GOT3 (cell line): ENCODE results near the gene HNRNPM.
"Not testable (repeated sequence)": the region's sequence is repeated elsewhere in the genome, so short reads cannot be mapped to it uniquely, and the experiment has no call there.

Experiments
- DNase-seq: peaks from one replicate; lab custom pipeline; 2025; ENCODE audit warnings: mixed read lengths; lab: John Stamatoyannopoulos, UW

HNRNPM gene

GRCh38 chr19:8511573-8512101, 66.9 kb downstream of the HNRNPM start:
- DNase-seq: no peak

DNA sequence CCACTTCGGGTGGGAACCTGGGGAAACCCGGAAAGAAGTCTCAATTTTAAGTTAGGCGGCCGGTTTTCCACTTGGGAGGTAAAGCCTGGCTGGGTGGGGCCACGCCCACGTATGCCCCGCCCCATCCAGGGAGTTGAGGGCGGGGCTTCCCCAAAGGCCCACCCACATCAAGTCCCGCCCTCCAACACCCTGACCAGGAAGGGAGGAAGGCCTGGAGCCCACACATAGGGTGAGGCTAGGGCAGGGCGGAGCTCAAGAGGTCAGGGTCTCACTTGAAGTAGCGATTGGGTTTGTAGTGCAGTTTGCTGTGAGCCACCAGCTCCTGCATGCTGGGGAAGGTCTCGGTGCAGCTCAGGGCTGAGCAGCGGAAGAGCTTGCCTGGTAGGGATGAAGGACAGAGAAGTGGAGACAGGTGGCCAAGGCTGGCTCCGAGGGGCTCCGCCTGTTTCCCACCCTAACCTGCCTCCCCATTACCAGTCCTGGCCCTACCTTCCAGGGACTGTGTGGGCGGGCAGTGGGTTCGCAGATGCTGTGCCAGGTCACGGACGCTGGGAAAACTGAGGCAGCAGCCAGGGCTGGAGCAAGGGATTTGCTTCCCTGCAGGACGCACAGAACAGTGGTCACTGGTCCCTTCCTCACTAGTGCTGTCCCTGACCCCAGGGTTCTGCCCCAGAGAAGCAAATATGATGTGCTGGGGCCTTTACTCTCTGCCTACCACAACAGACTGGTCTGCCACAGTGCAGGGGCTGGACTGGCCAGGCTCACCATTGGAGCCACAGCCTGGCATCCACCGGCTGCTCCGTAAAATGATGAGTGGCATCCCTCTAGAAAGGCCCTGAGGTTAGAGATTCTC, 67.6 kb downstream of the HNRNPM start:
- DNase-seq: no peak

- DNase-seq: no peak
Measured at GRCh38 chr19:8513036-8513686, 68.4 kb downstream of the HNRNPM start.

GRCh38 chr19:8513687-8514504, 69.1 kb downstream of the HNRNPM start, which contains the start of gene ZNF414:
TSS of gene ZNF414 (minus strand) at chr19:8514167. CDS start at chr19:8514046, 121 bp downstream.
- peak; percentile 87 for DNase-seq

DNA sequence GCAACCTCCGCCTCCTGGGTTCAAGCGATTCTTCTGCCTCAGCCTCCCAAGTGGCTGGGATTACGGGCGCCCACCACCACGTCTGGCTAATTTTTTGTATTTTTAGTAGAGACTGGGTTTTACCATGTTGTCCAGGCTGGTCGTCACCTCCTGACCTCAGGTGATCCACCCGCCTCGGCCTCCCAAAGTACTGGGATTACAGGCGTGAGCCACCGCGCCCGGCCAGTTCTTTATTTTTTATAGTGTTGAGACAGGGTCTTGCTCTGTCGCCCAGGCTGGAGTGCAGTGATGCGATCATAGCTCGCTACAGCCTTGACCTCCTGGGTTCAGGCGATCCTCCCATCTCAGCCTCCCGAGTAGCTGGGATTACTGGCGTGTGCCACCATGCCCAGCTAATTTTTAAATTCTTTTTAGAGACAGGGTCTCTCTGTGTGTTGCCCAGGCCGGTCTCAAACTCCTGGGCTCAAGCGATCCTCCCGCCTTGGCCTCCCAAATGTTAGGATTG, 69.8 kb downstream of the HNRNPM start:
- DNase-seq: not testable (repeated sequence)

DNA sequence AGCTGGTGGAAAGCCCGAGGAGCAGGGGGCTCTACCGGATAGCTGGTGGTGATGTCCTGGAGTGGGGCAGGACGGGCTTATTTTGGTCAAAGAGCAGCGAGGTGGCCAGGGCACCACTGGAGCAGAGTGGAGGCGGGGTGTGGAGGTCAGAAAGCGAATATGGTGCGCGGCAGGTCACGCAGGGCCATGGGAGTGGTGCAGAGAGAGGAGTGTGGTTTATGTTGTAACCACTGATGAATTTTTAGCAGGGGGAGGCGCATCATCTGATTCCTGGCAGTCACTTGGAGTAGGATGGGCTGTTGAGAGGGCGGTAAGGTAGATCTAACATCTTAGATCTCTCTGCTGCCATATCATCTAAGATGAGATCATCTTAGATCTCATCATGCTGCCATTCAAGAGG, 70.5 kb downstream of the HNRNPM start:
- no peak for DNase-seq

DNA sequence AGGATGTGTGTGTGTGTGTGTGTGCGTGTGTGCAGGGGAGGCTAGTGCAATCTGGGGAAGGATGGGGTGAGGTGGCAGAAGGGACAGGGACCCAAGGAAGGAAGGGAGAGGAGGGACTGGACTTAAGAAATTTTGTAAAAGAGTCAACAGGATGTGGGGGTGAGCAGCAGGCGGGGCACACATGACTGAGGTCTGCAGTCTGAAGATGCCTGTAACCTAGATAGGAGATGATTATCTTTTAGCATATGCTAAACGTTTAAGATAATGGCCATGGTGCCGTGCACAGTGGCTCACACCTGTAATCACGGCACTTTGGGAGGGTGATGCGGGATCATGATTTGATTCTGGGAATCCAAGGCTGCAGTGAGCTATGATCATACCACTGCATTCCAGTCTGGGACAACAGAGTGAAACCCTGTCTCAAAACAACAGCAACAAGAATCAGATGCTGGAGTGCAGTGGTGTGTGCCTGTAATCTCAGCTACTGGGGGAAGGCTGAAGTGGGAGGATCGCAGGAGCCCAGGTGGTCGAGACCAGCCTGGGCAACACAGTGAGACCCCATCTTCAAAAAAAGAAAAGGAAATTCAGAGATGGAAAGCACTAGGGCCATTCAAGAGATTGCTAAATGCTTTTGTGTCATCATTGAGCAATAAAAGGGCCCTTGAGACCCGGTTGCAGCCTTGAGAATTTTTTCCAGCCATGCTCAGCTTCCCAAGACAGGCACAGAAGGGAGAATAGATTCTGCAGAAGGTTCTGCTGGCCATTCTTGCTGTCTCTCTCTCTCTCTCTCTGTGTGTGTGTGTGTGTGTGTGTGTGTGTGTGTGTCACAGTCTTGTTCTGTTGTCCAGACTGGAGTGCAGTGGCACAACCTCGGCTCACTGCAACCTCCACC, 73.0 kb downstream of the HNRNPM start:
- no peak for DNase-seq

DNA sequence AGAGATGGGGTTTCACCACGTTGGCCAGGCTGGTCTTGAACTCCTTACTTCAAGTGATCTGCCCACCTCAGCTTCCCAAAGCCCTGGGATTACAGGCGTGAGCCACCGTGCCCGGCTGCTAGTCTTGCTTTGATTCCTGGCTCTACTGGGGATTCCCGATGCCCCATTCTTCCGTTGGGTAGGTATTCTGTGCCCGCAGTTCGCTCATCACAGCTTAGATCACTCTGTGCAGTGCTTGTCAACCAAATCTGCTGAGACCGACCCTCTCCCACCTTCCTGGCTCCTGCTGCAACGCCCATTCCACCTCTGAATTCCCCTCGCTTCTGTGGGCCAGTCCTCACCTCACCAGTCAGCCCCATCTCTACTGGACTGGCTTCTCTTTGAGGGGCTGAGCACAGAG, 73.8 kb downstream of the HNRNPM start:
- no peak for DNase-seq

- DNase-seq: no peak
Measured at GRCh38 chr19:8519388-8519787, 74.6 kb downstream of the HNRNPM start.

- DNase-seq: no peak
Measured at GRCh38 chr19:8525401-8525684, 80.6 kb downstream of the HNRNPM start.

- peak; percentile 51 for DNase-seq
Measured at GRCh38 chr19:8526345-8527091, 81.7 kb downstream of the HNRNPM start.

DNA sequence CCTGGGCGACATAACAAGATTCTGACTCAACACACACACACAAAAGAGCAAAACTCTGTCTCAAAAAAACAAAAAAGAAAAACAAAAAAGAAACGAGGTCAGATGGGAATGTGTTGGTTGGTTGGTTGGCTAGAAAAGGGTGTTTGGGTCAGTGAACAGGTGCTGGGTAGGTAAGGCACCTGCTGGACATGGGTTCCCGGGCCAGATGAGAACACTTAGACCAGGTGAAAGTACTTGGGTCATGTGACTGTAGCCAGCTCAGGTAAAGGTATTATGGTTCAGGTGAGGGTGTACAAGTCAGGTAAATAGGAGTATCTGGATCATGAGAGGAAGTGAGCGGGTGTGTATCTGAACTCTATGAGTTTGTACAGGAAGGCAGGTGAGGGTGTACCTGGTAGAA, 83.7 kb downstream of the HNRNPM start:
- DNase-seq: no peak

- DNase-seq: no peak
Measured at GRCh38 chr19:8529369-8530006, 84.7 kb downstream of the HNRNPM start.

GRCh38 chr19:8530061-8530679, 85.4 kb downstream of the HNRNPM start:
- DNase-seq: no peak

DNA sequence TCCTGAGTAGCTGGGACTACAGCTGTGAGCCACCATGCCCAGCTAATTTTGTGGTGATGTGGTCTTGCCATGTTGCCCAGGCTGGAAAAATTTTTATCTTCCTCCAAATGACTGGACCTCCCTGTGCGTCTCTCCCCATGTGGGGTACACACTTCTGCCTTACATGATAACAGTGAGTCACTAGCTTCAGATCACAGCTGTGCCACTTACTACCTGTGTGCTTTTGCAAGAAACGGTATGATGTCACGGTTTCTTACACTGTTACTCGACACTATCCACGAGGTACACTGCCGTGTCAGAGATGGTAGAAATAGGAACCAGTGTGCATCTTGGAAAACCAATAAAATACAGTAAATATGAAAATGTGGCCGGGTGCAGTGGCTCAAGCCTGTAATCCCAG, 86.7 kb downstream of the HNRNPM start:
- DNase-seq: no peak

- no peak for DNase-seq
Measured at GRCh38 chr19:8532225-8532624, 87.5 kb downstream of the HNRNPM start.

- no peak for DNase-seq
Measured at GRCh38 chr19:8536282-8536681, 91.5 kb downstream of the HNRNPM start.

DNA sequence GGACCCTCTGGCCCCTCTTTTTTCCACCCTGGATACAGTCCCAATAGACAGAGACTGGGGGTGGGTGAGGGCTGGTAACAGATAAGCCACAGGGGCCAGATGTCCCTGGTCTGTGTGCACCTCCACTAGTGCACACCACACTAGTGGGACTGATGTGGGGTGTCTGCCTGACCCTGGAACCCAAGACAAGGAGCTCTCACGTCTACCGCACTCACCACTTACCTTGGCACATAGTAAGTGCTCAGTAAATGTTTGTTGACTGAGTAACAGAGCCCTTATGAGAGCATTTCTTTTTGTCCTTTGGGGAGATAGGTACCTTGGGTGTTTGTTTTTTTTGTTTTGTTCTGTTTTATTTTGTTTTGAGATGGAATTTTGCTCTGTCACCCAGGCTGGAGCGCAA, 92.3 kb downstream of the HNRNPM start:
- no peak for DNase-seq
